ENCODE data around the gene ARL8B.

GRCh38 chr3:5172018-5172417 is 49.9 kb downstream of the ARL8B start:
- TF ChIP-seq CTCF (conservative IDR thresholded peaks at IDR 0.05 in 1 of 2, IDR thresholded peaks at IDR 0.05 in 1 of 2; ENCODE audit: extremely low read depth in 1 of 2, insufficient read depth in 1 of 2, low read depth in 1 of 2, low read length in 2 of 2) (no peak), EZH2 (IDR thresholded peaks at IDR 0.05; ENCODE audit: borderline replicate concordance, low read length) (no peak)
